WI38 (cell line): ENCODE data around the gene KMT5C.

ENCODE experiments used
- H3K4me3 ChIP-seq: 2 replicates; pipeline ENCODE4 v1.5.1; 2011; ENCODE audit warnings: low read depth, mild to moderate bottlenecking, control low read depth, low read length
- TF ChIP-seq, protein P1 (sequence below): IDR thresholded peaks from 2 replicates; pipeline ENCODE4 v1.5.1; 2012; ENCODE audit warnings: low read depth, mild to moderate bottlenecking, control low read depth, low read length

KMT5C gene

GRCh38 chr19:55358493-55358892, 18.8 kb downstream of the KMT5C start:
- TF ChIP-seq, protein P1, sequence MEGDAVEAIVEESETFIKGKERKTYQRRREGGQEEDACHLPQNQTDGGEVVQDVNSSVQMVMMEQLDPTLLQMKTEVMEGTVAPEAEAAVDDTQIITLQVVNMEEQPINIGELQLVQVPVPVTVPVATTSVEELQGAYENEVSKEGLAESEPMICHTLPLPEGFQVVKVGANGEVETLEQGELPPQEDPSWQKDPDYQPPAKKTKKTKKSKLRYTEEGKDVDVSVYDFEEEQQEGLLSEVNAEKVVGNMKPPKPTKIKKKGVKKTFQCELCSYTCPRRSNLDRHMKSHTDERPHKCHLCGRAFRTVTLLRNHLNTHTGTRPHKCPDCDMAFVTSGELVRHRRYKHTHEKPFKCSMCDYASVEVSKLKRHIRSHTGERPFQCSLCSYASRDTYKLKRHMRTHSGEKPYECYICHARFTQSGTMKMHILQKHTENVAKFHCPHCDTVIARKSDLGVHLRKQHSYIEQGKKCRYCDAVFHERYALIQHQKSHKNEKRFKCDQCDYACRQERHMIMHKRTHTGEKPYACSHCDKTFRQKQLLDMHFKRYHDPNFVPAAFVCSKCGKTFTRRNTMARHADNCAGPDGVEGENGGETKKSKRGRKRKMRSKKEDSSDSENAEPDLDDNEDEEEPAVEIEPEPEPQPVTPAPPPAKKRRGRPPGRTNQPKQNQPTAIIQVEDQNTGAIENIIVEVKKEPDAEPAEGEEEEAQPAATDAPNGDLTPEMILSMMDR: no peak
- no peak overlapping the region for H3K4me3 ChIP-seq

- TF ChIP-seq, protein P1: no peak
- H3K4me3 ChIP-seq: no peak overlapping the region
These were observed 19.6 kb downstream of the KMT5C start for GRCh38 chr19:55358943-55359908.

DNA sequence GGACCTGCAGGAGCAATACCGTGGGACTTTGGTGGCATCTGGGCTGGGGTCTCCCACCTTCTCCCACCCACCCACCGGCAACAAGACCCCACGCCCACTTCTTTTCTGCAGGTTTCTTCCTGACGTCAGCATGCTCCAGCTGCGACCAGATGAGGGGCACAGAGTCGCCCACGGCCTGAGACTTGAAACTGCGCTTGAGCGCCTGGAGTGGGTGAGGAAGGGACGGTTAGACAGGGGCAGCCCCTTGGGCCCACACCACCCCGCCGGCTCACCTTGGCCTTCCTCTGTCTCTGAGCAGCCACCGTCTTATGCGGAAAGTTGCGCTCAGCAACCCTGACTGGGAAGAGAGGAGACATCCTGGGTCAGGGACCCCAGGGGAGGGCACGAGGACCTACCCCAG, 21.2 kb downstream of the KMT5C start:
- TF ChIP-seq, protein P1: no peak
- no peak overlapping the region for H3K4me3 ChIP-seq

DNA sequence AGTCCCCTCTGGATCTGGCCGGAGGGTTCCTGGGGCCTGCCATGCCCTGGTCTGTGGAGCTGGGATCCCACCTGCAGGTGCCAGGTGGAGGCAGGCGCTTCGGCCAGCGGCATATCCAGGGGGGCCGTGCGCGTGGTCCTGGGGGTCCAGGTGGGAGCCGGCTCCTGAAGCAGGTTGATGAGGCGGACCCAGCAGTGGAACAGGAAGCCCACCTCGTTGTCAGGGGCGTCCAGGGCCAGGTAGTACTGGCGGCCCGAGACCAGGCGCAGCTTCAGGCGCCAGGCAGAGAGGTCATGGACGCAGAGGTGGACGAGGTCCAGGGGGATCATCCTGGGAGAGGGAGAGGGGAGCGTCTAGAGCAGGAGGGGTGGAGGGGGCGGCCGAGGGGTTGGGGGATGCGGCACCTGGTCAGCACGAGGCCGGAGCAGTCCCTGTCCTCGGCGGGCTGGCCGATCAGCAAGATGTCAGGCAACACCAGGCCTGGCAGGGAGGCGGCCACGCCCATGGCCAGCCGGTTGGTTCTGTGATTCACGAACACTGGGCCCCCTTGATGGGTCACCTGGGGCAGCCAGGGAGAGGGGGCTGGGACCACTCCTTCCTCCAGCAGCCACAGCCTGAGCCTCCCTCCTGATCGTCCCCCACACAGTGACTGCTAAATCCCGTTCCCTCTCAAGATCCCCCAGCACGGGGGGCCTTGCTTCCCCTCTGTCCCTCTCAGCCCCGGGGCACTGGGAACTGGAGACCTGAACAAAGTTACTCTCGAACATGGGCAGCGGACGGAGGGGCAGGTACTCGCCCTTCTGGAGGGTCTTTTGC, 22.7 kb downstream of the KMT5C start:
- no peak overlapping the region for H3K4me3 ChIP-seq
- TF ChIP-seq, protein P1: no peak

DNA sequence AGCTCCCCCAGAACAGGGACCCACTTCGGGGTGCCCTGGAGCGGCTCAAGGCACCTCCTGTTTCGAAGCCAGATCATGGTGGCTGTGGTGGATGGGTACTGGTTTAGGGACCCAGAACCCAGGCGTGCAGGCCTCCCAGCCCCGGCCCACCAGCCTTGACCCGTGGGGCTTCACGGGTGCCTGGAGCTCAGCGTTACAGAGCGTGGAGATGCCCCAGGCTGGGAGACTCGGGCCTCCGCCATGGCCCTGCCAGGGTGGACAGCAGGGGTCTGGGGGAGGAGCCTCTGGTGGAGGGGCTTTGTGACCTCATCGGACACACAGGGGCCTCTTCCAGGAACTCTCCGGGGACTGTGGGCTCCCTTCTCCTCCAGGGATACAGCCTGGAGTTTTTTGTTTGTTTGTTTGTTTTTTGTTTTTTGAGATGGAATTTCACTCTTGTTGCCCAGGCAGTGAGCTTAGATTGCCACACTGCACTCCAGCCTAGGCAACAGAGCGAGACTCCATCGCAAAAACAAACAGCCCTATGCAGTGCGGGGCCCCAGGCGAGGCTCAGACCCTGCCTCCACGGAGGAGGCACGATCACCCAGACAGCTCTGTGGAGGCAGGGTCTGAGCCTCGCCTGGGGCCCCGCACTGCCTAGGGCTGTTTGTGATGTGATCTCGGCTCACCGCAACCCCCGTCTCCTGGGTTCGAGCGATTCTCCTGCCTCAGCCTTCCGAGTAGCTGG, 23.5 kb downstream of the KMT5C start, which contains the start of gene GARIN5B:
Gene GARIN5B, minus strand, starts transcription at position 271 of the 727 bp plus-strand sequence. Its CDS starts 194 bp downstream, at position 77.
- H3K4me3 ChIP-seq: no peak within 1 kb of the TSS
- TF ChIP-seq, protein P1: no peak

- H3K4me3 ChIP-seq: no peak overlapping the region
- TF ChIP-seq, protein P1: no peak
These were observed 25.6 kb downstream of the KMT5C start for GRCh38 chr19:55365245-55365644.
